GM18499 (cell line): ENCODE measurements around the gene BOLL.
"Not testable (repeated sequence)": the region's sequence is repeated elsewhere in the genome, so short reads cannot be mapped to it uniquely, and the experiment has no call there.

Experiments
- ATAC-seq: cut with Tn5 transposase; IDR thresholded peaks from one replicate; pipeline ENCODE4 v1.9.1; 2021; ENCODE audit warnings: moderate number of reproducible peaks; ENCODE audit not compliant: insufficient read depth, unreplicated experiment

BOLL gene

GRCh38 chr2:197707316-197708213, 77.6 kb downstream of the BOLL start:
- no peak for ATAC-seq

- ATAC-seq = no peak
These were observed 78.3 kb downstream of the BOLL start for GRCh38 chr2:197706839-197707207.

GRCh38 chr2:197705912-197706838, 78.9 kb downstream of the BOLL start:
- no peak for ATAC-seq

- peak; percentile 53 for ATAC-seq
These were observed 79.8 kb downstream of the BOLL start, which contains the start of gene MARS2 for GRCh38 chr2:197705121-197705911. Gene MARS2, plus strand, starts transcription at chr2:197705369. Its CDS starts 37 bp downstream, at chr2:197705406.

GRCh38 chr2:197704434-197705120, 80.5 kb downstream of the BOLL start:
- ATAC-seq = peak; percentile 16

- ATAC-seq = no peak
These were observed 84.2 kb downstream of the BOLL start for GRCh38 chr2:197700960-197701359.

GRCh38 chr2:197699724-197700123, 85.4 kb downstream of the BOLL start:
- ATAC-seq = not testable (repeated sequence)

GRCh38 chr2:197696571-197696970, 88.5 kb downstream of the BOLL start:
- not testable (repeated sequence) for ATAC-seq

GRCh38 chr2:197695971-197696370, 89.1 kb downstream of the BOLL start:
- ATAC-seq = not testable (repeated sequence)

GRCh38 chr2:197695206-197695605, 89.9 kb downstream of the BOLL start:
- ATAC-seq = not testable (repeated sequence)

GRCh38 chr2:197677483-197677882, 107.6 kb downstream of the BOLL start:
- ATAC-seq = no peak

GRCh38 chr2:197677056-197677455, 108.1 kb downstream of the BOLL start:
- no peak for ATAC-seq
